Skeletal muscle tissue (tissue), 4 donors: ENCODE data around the gene WFS1. TPM values are rescaled to one million over a fixed set of nuclear protein-coding genes. Genes with fewer than 3 reads are reported as not detected.

Source experiments
- H3K27ac ChIP-seq: one replicate; pipeline ENCODE4 v1.7.0; 2013; ENCODE audit warnings: mild to moderate bottlenecking, low read depth, low read length, inconsistent platforms
- H3K27me3 ChIP-seq, 3 donors: one replicate each; pipeline ENCODE4 v1.7.0; 2013; ENCODE audit warnings: low read length in 3 of 3; ENCODE audit not compliant: control insufficient read depth in 3 of 3, insufficient read depth in 3 of 3
- H3K36me3 ChIP-seq, 3 donors: one replicate each; pipeline ENCODE4 v1.7.0; 2013; ENCODE audit warnings: low read length in 3 of 3; ENCODE audit not compliant: control insufficient read depth in 3 of 3, insufficient read depth in 3 of 3
- H3K4me1 ChIP-seq, 3 donors: one replicate each; pipeline ENCODE4 v1.7.0; 2013; ENCODE audit warnings: low read length in 3 of 3, mild to moderate bottlenecking in 3 of 3; ENCODE audit not compliant: control insufficient read depth in 3 of 3, insufficient read depth in 3 of 3
- H3K4me3 ChIP-seq, 3 donors: one replicate each; pipeline ENCODE4 v1.7.0; 2013; ENCODE audit warnings: low read length in 3 of 3
- H3K9ac ChIP-seq, 3 donors: one replicate each; pipeline ENCODE4 v1.7.0; 2013; ENCODE audit warnings: low read length in 3 of 3, mild to moderate bottlenecking in 3 of 3, moderate library complexity in 2 of 3, low read depth in 1 of 3
- H3K9me3 ChIP-seq, 3 donors: one replicate each; pipeline ENCODE4 v1.7.0; 2013; ENCODE audit warnings: low read length in 3 of 3; ENCODE audit not compliant: control insufficient read depth in 3 of 3
- total RNA-seq: library from RNA; depleted of rRNA; stranded (reverse); fragments of >200 nt; gene quantifications from one replicate; pipeline ENCODE4 v1.2.3, GENCODE V29; 2014
- donor health status: Osteomylitis.

Gene WFS1
- total RNA-seq, 1 donor from 2014 or later, result 11.0 TPM

DNA sequence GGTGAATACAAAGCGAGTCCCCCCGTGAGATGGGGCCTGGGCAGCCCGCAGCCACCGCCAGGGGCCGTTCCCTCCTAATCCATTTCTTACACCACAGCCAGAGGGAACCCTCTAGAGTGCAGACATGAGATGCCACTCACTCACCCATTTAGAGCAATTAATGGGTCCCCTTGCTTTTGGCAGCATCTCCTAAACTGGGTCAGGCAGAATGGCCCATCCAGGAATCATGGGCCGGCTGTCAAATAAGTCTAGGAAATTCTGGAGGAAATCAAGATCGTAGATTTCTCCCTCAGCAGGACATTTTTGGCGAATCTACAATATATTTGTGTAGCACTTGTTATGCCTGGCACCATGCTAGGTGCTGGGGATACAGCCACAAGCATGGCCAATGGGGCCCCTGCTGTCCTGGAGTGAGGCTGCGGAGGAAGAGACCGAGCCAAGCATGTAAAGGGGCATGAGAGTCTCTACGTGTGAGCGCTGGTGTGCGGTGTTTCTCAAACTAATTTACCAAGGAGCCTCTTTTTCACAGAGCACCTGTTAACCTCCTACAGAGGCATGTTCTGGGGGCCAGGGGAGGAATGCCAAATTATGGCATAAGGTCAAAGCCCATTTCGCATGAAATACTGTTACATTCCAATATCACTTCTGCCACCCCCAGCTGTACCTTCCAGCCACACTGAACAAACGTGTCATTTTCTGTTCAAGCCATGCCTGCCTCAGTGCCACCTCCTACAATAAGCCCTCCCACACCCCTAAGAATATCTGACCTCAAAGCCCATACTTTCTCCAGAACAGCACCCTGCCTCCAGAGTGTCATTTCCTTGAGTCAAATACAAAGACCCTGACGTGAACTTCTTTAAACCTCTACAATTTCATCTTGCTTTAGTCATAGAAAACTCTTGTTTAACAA is 41.2 kb upstream of the WFS1 start:
- H3K4me3 ChIP-seq, result no peak overlapping the region
- H3K36me3 ChIP-seq, result no peaks in the 10 kb centered on the region
- no peaks in the 10 kb centered on the region for H3K9me3 ChIP-seq
- no peak overlapping the region for H3K9ac ChIP-seq
- H3K27me3 ChIP-seq, result peaks cover 19 to 40% (median 27%) of the 10 kb centered on the region in 3 donors
- no peak overlapping the region for H3K27ac ChIP-seq
- H3K4me1 ChIP-seq, result no peaks in the 10 kb centered on the region

DNA sequence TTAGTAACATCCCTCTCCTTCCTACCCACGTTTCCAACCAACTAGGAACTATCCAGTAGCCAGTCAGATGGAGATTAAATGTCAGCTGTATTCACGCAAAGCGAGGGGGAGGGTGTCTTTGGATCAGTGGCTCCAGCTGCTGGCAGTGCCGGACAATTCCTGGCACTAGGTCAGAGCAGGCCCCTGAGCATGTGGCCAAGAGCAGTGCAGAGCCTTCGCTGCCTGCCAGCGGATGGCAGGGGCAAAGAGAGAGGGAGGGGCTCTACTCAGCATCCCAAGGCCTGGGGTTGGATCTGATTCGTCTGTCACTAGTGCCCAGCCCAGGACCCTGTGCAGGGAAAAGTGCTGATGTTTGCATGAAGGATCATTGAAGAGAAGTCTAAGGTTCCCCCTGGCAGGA is 40.6 kb upstream of the WFS1 start:
- Histone ChIP-seq H3K9me3 (no peaks in the 10 kb centered on the region), H3K36me3 (no peaks in the 10 kb centered on the region), H3K27me3 (peaks cover 19 to 40% (median 26%) of the 10 kb centered on the region in 3 donors), H3K4me1 (no peaks in the 10 kb centered on the region), H3K27ac (no peak overlapping the region), H3K9ac (no peak overlapping the region), H3K4me3 (no peak overlapping the region)

DNA sequence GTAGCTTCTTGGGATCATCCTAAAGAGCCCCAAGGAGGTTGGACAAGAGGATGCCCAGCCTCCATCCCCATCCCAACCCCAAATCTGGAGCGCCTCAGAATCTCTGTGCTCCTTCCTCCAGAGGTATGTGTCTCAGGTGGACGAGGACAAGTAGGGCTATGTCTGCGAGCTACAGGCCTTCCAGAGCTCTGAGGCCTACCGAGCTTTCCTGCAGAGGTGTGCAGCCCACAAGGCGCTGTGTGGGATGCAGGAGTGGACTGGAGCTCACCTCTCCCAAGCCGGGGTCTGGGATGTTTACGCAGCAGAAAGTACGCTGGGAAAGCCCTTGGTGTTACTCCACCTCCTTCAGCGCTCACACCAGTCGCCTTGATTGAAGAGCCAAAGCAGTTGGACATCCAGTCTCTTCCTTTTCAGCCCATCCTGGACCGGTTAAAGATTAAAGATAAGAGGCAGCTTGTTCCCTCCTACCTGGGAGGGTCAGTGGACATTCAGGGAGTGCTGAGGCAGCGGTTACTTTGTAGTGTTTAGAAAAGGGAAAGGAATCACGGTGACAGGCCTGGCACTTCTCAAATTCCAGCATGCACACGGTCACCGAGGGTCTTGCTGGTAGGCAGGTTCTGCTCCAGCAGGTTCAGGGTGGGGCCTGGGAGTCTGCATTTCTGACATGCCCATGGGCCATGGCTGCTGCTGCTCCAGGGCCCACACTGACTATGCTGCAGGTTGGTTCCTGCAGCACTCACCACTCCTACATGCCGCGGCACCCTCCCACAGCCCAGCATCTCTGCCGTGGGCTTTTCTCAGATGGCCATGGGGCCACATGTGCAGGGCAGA is 39.8 kb upstream of the WFS1 start:
- H3K27ac ChIP-seq, result no peak overlapping the region
- peaks cover 19 to 38% (median 27%) of the 10 kb centered on the region in 3 donors for H3K27me3 ChIP-seq
- no peak overlapping the region for H3K4me3 ChIP-seq
- no peaks in the 10 kb centered on the region for H3K4me1 ChIP-seq
- H3K9me3 ChIP-seq, result no peaks in the 10 kb centered on the region
- H3K9ac ChIP-seq, result no peak overlapping the region
- H3K36me3 ChIP-seq, result no peaks in the 10 kb centered on the region

DNA sequence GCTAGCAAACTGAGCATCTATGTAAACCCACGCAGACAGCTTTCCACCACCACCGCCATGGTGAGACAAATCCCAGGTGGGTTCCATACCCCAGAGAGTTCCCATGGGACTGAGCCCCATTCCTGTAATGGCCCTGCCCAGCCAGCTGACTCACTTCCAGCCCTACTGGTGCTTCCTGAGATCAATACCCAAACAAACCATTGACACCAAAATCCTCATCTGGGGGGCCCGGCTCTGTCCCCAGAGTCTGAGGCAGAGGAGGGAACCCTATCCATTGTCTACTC is 39.2 kb upstream of the WFS1 start:
- no peaks in the 10 kb centered on the region for H3K9me3 ChIP-seq
- no peak overlapping the region for H3K9ac ChIP-seq
- no peaks in the 10 kb centered on the region for H3K4me1 ChIP-seq
- no peak overlapping the region for H3K27ac ChIP-seq
- H3K36me3 ChIP-seq, result no peaks in the 10 kb centered on the region
- H3K4me3 ChIP-seq, result no peak overlapping the region
- H3K27me3 ChIP-seq, result peaks cover 16 to 40% (median 30%) of the 10 kb centered on the region in 3 donors

DNA sequence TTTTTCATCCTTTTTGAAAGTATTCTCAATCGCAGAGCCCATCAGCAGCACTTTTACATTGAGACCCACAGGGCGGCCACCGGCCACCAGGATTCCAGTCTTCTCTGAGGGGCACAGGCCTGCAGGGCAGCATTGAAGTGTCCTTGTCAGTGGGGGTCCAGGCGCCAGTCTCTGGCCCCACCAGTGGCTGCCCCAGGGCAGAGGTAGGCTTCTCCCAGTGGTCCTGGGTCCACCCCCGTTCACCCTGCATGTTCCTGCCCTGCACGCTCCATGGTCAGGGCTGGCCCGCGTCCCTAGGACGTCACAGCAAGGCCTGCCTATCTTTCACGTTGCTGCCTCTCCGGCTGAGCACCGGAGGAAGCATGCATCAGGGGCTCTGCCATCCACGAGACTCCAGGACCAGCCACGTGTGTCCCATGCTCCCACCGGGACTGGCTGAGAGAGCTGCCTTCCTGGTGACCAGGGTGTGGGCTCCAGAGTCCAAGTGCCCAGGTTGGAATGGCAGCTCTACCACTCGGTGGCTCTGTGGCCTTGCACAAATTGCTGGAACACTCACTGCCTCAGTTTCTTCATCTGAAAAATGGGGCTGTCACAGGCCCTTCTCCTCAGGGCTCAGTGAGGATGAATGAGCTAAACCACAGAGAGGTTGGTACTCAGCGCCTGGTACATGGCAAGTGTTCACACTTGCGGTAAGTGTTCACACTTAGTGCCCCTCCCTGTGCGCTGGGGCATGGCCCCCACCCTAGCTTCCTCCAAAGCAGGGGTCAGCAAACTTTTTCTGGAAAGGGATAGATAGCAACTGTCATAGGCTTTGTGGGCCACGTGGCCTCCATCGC is 38.6 kb upstream of the WFS1 start:
- no peak overlapping the region for H3K27ac ChIP-seq
- H3K4me3 ChIP-seq, result no peak overlapping the region
- H3K4me1 ChIP-seq, result no peaks in the 10 kb centered on the region
- H3K36me3 ChIP-seq, result no peaks in the 10 kb centered on the region
- no peak overlapping the region for H3K9ac ChIP-seq
- peaks cover 12 to 36% (median 32%) of the 10 kb centered on the region in 3 donors for H3K27me3 ChIP-seq
- H3K9me3 ChIP-seq, result no peaks in the 10 kb centered on the region

DNA sequence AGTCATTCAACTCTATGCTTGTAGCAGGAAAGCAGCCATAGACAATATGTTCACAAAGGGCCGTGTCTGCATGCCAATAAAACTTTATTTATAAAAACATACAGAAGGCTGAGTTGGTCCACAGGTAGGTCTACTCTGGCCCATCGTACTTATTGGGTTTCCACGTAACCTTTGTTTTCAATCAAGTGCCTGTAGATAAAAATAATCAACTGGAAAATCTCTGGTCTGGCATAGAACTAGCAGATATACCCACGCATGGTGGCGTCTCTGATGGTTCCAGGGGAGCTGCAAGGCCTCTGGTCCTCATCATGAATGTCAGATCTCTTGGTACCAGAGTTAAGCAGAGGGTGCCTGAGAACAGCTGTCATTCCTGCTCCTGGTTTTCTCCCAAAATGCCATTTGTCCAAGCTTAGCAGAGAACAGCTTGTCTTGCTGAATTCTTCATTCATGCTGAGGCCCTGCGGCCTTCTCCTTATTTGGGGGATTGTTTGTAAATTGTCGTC is 37.9 kb upstream of the WFS1 start:
- Histone ChIP-seq H3K4me1 (no peaks in the 10 kb centered on the region), H3K4me3 (no peak overlapping the region), H3K27me3 (peaks cover 6 to 32% (median 29%) of the 10 kb centered on the region in 3 donors), H3K36me3 (no peaks in the 10 kb centered on the region), H3K9me3 (no peaks in the 10 kb centered on the region), H3K9ac (no peak overlapping the region), H3K27ac (no peak overlapping the region)

DNA sequence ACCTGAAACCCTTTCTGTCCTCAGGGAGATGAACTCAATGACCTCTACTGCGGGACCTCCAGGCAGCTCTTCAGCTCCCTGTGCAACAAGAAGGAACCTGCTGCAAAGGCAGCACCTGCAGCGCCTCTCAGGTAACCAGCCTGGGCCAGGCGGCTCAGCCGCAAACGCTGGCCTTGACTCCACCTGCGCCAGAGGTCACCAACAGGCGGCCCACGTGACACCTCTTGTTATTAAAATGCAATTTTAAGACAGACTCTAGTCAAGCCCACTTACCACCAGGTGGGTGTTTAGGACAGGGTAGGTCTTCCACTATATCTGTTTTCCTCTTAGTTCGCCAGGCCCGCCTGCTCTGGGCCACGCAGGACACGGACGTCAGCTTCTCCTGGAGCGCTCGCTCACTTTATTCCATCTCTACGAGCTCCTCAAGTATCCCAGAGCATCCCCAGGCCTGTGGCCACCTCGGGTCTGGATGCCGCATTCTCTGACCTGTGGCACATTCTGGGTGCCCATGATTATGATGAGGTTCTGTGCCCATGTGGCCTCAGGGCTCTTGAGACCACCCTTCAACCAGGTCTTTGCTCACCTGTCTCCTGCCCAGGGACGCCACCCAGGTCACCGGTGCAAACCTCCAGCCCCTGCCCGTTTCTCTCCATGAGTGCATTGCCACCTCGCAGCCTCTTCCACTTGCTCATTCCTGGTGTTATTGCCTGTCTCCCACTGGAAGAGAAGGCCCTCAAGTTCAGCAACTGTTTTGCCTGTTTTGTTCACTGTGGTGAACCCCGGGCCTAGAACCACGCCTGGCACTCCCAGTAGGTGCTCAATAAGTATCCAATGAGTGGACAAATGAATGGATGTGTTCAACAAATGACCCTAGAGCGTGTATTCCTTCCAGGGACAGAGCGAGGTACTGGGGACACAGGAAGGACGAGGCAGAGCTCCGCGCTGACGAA is 36.5 kb upstream of the WFS1 start:
- H3K9me3 ChIP-seq, result no peaks in the 10 kb centered on the region

DNA sequence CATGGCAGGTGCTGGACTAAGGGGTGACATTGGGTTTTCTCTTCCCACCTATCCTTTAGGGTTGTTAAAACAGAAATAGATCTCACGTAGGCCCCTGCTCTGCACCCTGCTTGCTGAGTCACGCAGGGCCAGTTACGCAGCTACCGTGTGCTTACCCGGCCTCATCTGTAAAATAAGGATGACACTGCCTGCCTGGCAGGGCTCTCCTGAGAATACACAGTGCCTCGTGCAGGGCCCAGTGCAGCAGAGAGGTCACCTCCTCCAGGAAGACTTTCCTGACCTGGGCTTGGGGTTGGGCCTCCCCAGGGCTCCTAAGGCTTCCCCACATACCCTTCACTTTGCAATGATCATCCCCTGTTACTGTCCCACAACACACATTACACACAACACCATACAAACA is 35.7 kb upstream of the WFS1 start:
- H3K27ac ChIP-seq, result no peak overlapping the region
- no peaks in the 10 kb centered on the region for H3K4me1 ChIP-seq
- H3K36me3 ChIP-seq, result no peaks in the 10 kb centered on the region
- H3K27me3 ChIP-seq, result peaks cover 3 to 23% (median 10%) of the 10 kb centered on the region in 3 donors
- H3K9ac ChIP-seq, result no peak overlapping the region
- no peaks in the 10 kb centered on the region for H3K9me3 ChIP-seq
- no peak overlapping the region for H3K4me3 ChIP-seq

More for the DNA sequence above, 36.5 kb upstream of the WFS1 start:
- no peak overlapping the region for H3K4me3 ChIP-seq
- H3K27me3 ChIP-seq, result peaks cover 3 to 29% (median 17%) of the 10 kb centered on the region in 3 donors
- no peak overlapping the region for H3K9ac ChIP-seq
- no peak overlapping the region for H3K27ac ChIP-seq
- no peaks in the 10 kb centered on the region for H3K36me3 ChIP-seq
- no peaks in the 10 kb centered on the region for H3K4me1 ChIP-seq

DNA sequence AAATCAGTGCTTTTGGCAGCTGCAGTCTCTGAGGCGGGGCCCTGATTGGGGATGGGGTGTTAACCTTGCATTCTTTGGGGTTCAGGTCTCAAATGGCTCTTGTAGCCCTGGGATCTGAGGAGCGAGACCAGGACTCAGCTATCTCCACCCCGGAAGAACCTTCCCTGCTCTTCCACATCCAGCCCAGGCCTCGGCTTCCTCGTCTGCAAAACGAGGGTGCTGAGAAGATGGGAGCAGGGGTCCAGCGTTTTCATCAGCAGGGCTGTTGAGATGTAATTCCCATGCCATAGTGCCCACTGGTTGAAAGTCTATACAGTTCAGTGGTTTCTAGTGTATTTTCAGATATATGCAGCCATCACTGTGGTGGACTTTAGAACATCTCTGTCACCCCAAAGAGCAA is 34.6 kb upstream of the WFS1 start:
- no peaks in the 10 kb centered on the region for H3K36me3 ChIP-seq
- no peak overlapping the region for H3K27ac ChIP-seq
- H3K27me3 ChIP-seq, result peaks cover 3 to 26% (median 11%) of the 10 kb centered on the region in 3 donors

More for the DNA sequence above, 34.6 kb upstream of the WFS1 start:
- no peaks in the 10 kb centered on the region for H3K9me3 ChIP-seq
- no peaks in the 10 kb centered on the region for H3K4me1 ChIP-seq
- H3K9ac ChIP-seq, result no peak overlapping the region
- no peak overlapping the region for H3K4me3 ChIP-seq
